ENCODE results near the gene TLE5.
"Not testable (repeated sequence)": the region's sequence is repeated elsewhere in the genome, so short reads cannot be mapped to it uniquely, and the experiment has no call there.

Gene TLE5

DNA sequence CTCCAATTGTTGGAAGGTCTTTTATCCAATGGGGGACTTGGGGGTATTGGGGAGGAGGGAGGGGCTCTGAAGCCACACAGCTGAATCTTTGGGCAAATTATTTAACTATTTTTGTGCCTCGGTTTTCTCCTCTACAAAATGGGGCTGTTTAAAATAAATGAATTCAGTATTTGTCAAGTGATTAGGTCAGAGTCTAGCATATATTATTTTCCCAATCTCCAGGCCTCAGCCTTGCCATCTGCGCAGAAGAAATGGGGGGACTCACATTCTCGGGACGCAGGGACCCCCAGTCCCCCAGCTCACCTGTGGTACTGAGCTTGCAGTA, 1.5 kb downstream of the TLE5 start:
- no peak for DNase-seq
- TF ChIP-seq POLR2A (IDR thresholded peaks at IDR 0.05; ENCODE audit: low read length): no peak
- no peak for TF ChIP-seq GATA1 (IDR thresholded peaks at IDR 0.05; ENCODE audit: low read depth, low read length)

DNA sequence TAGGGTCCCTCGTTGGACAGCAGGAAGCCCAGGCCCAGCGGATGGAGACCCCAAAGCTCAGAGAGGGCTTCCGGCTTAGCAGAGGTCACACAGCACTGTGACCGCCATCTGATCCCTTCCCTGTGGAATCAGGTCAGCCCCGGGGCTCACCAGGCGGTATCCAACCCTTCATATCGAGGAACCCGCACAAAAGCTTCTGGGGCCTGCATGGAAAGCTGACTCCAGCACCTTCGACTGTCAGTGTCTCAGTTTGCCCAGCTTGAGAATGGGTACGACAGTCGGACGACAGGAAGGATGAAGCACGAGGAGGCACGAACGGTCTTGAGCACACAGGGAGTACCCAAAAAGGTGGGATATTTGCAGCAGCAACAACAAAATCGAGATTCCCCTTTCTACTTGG, 2.6 kb downstream of the TLE5 start:
- TF ChIP-seq GATA1 (IDR thresholded peaks at IDR 0.05; ENCODE audit: low read depth, low read length): no peak
- no peak for TF ChIP-seq POLR2A (IDR thresholded peaks at IDR 0.05; ENCODE audit: low read length)

DNA sequence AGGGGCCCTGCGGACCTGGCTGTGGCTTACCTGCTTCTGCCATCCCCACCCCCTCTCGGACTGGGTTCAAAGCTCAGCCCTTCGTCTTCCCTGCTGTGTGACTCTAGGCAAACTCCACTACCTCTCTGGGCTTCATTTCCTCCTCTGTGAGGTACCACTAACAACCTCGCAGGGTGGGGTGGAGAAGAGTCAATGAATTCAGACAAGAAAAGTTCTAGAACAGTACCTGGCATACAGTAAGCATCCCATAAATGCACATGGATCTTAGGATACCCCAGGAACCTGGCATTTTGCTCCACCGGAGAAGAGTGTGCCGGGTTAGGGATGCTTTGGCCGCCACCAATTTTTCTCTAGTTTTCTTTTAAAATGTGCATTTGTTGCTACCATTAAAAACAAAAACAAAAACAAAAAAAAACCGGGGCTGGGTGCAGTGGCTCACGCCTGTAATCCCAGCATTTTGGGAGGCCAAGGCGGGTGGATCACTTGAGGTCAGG, 3.4 kb downstream of the TLE5 start:
- no peak for DNase-seq
- TF ChIP-seq POLR2A (IDR thresholded peaks at IDR 0.05; ENCODE audit: low read length) (no peak), GATA1 (IDR thresholded peaks at IDR 0.05; ENCODE audit: low read depth, low read length) (no peak)

More for the DNA sequence above, 2.6 kb downstream of the TLE5 start:
- DNase-seq: no peak

DNA sequence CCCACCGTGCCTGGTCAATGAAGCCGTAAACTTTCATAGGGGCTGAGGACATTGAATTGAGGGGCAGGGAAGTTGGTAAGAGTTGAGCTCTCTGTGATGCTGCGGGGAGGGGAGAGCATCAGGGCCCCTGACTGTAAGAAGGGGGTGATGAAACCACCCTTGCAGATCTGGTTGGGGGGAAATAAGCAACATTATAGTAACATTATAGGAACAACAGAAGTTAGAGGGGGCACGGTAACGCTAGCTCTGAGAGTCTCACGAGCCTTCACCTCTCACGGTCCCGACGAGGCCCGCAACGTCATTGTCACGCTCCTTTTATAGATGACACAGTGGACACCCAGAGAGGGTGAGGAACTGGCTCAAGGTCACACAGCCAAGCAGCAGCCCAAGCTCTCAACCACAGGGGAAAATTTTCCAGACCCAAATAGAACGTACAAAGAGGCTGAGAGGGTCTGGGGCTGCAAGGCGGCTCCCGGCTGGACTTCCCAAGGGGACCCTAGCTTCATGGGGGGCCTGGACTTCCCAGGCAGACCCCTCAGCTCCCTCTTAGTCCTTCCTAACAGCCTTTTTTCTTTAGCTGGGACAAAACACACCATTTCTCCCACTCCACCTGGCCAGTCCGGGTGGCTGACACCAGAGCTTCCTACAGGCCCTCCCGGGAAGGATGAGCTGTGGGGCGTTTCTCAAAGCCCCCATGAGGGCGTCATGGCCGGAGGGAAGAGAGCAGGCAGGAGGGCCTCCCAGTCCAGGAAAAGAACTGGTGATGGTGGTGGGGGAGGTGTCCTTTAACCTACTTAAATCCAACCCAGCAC, 4.1 kb downstream of the TLE5 start:
- no peak for DNase-seq
- TF ChIP-seq GATA1 (IDR thresholded peaks at IDR 0.05; ENCODE audit: low read depth, low read length) (no peak), POLR2A (IDR thresholded peaks at IDR 0.05; ENCODE audit: low read length) (no peak)

DNA sequence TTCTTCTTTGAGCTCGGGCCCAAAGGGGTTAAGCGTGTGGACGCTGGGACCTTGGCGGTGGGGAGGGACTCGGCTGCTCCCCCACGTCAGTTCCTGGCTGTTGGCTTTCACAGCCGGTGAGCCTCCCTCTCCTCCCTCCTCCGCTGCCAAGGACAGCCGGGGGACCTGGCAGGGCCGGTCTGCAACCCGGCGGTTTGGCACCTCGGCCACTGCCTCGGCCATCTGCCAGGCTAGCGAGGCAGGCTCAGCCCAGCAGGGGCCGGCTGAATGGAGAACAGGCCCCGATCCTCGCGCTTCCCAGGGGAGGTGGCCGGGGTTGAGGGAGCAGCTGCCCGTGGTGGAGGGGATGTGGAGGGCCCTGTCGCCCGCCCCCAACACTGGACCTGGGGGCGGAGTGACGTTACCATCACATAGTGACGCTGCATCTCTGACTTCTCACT, 5.0 kb downstream of the TLE5 start:
- TF ChIP-seq GATA1 (IDR thresholded peaks at IDR 0.05; ENCODE audit: low read depth, low read length) (no peak), POLR2A (IDR thresholded peaks at IDR 0.05; ENCODE audit: low read length) (no peak)
- DNase-seq: no peak

DNA sequence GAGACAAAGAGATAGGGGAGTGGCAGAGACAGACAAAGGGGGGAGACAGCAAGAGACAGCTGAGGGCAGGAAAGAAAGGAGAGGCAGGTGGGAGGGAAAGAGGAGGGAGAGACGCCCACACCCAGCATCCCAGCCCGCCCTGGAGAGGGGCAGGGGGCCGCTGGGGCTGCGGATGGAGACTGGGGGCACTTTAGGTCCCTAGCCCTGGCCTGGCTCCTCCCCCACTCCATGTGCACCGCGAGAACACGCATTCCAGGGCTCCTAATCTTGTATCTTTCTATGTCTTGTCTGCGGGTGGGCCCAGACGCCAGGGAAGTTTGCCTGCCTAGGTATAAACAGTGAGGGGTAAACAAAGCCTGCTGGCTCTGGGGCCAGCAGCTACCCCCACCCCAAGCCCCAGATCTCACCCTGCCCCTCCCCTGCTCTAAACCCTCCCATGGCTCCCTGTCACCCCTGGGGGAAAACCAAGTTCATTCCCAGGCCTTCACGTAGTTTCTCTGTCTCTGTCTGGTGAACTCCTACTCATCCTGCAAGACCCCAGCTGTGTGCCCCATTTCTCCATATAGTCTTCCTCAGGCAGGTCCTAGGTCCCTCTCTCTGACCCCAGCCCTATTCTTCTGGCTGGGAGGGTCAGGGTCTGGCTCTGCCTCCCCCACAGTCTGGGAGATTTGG, 5.7 kb downstream of the TLE5 start:
- no peak for TF ChIP-seq POLR2A (IDR thresholded peaks at IDR 0.05; ENCODE audit: low read length)
- no peak for TF ChIP-seq GATA1 (IDR thresholded peaks at IDR 0.05; ENCODE audit: low read depth, low read length)
- no peak for DNase-seq

DNA sequence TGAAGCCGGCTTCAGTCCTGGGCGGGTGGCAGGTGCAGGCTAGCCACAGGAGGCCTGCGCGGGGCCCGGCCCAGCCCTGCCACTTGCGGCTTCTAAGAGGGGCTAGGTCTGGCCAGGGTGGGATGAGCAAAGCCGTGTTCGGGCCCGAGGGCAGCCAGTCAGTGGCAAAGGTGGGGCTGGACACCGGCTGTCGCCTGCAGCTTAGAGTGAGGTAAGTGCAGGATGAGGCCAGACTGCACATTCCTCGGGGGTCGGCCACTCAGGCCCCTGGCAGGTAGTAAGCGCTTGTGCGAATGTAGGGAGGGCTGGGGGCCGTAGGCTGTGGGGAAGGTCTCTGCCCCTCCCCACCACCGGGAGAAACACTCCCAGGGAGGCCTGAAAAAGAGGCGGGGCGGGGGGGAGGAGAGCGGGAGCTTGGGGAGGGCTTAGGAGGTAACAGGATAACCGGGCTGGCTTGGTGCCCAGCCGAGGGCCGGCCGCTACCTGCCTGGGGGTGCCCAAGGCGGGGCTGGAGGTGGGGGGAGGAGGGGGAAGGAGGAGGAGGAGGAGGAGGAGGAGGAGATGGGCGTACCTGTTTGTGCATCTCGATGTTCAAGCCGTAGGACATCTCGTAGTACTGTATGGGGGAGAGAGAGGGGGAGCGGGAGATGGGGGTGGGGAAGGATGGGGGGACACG, 6.4 kb downstream of the TLE5 start:
- DNase-seq: no peak
- no peak for TF ChIP-seq POLR2A (IDR thresholded peaks at IDR 0.05; ENCODE audit: low read length)
- no peak for TF ChIP-seq GATA1 (IDR thresholded peaks at IDR 0.05; ENCODE audit: low read depth, low read length)

DNA sequence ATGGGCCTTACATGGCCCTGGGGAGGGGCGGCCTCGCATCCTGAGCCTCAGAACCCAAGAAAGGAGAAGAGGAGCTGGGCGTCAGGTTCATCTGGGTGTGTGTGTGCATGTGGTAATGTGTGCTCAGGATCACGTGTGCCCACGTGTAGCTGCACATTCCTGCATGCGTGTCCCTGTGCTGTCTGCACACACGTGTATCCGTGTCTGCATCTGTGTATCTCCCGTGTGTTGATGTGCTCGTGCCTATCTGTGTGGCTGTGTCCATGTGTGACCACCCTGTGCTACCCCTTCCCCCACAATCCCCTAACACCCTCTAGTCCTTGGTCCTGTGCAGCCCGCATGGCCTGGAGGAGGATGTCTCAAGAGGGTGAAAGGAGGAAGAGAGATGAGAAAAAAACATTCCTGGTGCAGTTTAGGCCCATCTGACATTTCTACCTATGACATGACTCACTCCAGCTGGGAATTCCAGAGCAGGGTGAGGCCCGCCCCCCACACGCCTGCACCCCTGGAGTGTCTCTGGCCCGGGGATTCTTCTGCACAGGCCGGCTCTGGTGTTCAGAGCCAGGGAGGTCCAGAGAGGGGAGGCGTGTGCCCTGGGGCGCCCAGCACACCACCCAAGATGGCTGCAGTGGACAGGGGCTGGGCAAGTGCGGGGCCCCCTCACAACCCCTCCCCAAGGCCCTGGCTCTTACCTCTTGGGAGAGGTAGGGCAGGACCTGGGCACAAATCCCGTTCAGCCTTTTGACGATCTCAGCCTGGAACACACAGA, 7.1 kb downstream of the TLE5 start:
- DNase-seq: no peak
- TF ChIP-seq POLR2A (IDR thresholded peaks at IDR 0.05; ENCODE audit: low read length) (no peak), GATA1 (IDR thresholded peaks at IDR 0.05; ENCODE audit: low read depth, low read length) (no peak)

DNA sequence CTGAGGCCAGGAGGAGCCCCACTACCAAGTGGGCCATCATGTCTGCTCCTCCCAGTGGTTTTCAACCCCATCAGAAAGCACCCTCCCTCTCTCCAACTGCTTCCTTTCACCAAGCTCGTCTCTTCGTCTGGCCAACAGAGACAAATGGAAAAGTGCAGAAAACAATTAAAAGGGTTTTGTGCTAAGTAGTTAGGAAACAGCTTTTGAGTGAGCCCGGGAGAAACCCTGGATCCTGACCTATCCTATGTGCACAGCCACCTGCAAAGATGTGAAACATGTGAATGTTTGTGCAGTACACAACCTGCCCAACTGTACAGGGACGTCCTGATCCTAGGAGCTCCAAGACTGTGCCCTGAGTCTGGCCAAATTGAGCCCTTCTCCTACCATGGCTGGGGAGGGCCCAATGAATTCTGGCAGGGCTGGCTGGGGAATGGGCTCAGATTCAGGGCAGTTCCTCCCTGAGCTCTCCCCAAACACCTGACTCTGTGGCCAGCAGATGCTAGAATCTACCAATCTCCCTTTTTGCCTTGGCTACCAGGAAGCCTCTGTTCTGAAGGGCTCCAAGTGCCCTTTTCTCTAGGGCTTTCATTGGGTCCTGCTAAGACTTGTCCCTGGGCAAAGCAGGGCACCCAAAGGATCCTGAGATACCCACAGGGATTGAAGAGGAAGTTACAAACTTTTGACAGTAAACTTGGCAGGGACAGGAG, 7.9 kb downstream of the TLE5 start:
- TF ChIP-seq GATA1 (IDR thresholded peaks at IDR 0.05; ENCODE audit: low read depth, low read length): no peak
- no peak for TF ChIP-seq POLR2A (IDR thresholded peaks at IDR 0.05; ENCODE audit: low read length)

DNA sequence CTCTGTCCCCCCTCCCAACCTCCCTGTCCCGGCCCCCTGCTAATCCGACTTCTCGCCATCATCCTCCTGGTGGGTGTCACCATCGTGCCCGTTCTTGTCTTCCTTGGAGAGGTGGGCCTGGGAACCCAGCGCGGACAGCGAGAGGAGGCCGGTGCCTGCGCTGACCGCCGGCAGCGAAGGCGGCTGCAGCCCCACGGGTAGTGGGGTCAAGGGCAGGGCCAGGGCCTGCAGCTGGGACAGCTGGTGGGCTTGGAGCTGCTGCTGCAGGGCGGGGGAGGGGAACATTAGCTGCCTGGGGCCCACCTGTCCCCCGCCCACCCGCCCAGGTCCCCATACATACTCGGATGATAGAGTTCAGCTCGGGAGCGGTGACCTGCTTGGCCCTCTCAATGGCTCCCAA, 8.5 kb downstream of the TLE5 start:
- no peak for DNase-seq

More for the DNA sequence above, 7.9 kb downstream of the TLE5 start:
- DNase-seq: no peak

DNA sequence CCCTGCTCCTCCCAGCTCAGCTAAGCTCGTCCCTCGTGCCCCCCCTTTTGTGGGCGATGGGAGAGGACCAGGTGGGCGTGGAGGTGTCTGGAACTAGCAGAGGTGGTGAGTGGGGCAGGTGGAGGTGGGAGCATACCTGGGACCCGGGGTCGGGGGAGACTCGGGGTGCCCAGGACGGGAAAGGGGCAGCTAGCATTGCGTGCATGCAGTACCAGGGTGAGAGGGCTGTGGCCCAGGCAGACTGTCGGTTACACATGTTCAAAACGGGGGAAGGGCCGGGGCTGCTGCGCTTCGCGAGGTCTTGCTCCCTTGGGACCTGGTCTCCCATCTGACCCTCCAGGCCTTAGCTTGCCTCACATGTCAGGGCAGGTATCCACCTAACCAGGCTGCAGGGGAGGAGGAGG, 9.1 kb downstream of the TLE5 start:
- DNase-seq: no peak
- TF ChIP-seq POLR2A (IDR thresholded peaks at IDR 0.05; ENCODE audit: low read length) (no peak), GATA1 (IDR thresholded peaks at IDR 0.05; ENCODE audit: low read depth, low read length) (no peak)

More for the DNA sequence above, 8.5 kb downstream of the TLE5 start:
- TF ChIP-seq GATA1 (IDR thresholded peaks at IDR 0.05; ENCODE audit: low read depth, low read length): no peak
- no peak for TF ChIP-seq POLR2A (IDR thresholded peaks at IDR 0.05; ENCODE audit: low read length)

DNA sequence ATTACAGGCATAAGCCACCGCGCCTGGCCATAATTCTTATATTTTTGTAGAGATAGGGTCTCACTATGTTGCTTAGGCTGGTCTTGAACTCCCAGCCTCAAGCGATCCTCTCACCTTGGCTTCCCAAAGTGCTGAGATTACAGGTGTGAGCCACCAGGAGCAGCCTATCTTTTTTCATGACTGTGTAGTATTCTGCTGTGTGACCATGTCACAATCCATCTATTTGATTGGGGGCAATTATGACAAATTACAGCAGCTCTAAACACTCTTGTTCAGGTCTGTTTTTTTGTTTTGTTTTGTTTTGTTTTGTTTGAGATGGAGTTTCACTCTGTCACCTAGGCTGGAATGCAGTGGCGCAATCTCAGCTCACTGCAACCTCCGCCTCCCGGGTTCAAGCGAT, 12.3 kb downstream of the TLE5 start:
- DNase-seq: not testable (repeated sequence)

DNA sequence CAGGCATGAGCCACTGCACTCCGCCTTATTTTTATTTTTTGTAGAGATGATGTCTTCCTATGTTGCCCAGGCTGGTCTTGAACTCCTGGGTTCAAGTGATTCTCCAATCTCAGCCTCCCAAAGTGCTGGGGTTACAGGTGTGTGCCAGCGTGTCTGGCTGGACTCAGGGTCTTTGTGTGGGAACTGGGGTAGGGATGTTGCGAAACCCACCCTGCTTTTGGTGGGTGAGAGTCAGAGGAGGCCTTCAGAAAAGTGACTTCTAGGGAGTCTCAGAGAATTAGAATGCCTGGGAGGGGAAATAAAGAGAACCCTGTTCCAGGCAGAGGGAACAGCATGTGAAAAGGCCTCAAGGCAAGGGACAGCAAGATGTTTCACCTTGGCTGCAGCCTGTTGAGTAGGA, 13.2 kb downstream of the TLE5 start:
- DNase-seq: no peak
- TF ChIP-seq GATA1 (IDR thresholded peaks at IDR 0.05; ENCODE audit: low read depth, low read length): no peak
- no peak for TF ChIP-seq POLR2A (IDR thresholded peaks at IDR 0.05; ENCODE audit: low read length)
